ENCODE data around the gene TSPOAP1.

DNA sequence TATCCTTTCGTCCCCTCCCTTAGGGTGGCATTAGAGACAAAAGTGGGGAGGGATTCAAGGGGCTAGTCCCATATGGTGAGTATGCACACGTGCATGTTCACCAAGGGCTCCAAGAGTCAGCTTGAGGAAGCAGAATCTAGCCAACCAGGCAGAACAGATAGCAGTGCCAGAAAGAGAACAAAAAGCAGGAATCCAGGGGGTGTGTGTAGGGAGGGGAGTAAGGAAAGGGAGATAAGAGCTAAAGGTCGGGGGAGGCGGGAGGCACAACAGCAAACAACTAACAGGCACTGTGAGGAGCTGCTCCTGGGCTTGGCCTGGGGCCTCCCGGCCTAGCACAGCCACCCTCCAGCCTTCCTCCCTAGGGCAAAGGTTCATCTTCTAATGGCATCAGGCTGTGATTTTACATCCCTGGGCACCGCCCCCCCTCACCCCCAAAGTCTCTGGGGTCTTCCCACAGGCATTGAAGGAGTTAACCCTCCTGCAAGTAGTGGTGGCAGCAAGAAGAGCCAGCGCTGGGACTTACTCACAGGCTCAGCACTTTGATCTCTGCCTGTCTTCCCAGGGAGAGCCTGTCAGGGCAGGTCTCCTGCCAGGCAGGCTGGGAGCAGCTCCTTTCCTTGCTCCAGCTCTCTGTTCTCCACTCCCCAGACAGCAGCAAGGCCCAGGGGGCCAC lies 35.8 kb upstream of the TSPOAP1 start:
- TF ChIP-seq, protein P1, sequence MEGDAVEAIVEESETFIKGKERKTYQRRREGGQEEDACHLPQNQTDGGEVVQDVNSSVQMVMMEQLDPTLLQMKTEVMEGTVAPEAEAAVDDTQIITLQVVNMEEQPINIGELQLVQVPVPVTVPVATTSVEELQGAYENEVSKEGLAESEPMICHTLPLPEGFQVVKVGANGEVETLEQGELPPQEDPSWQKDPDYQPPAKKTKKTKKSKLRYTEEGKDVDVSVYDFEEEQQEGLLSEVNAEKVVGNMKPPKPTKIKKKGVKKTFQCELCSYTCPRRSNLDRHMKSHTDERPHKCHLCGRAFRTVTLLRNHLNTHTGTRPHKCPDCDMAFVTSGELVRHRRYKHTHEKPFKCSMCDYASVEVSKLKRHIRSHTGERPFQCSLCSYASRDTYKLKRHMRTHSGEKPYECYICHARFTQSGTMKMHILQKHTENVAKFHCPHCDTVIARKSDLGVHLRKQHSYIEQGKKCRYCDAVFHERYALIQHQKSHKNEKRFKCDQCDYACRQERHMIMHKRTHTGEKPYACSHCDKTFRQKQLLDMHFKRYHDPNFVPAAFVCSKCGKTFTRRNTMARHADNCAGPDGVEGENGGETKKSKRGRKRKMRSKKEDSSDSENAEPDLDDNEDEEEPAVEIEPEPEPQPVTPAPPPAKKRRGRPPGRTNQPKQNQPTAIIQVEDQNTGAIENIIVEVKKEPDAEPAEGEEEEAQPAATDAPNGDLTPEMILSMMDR (conservative IDR thresholded peaks at IDR 0.05; ENCODE audit: low read depth, low read length): no peak
- no peak for TF ChIP-seq EZH2 (IDR thresholded peaks at IDR 0.05; ENCODE audit: low read length, unreplicated experiment)
- TF ChIP-seq EZH2phosphoT487 (IDR thresholded peaks at IDR 0.05; ENCODE audit: borderline replicate concordance, low read length): no peak

Measured in PC-3 (cell line).